Measurements from ENCODE around the gene ZG16. TPM values are rescaled to one million over a fixed set of nuclear protein-coding genes. Genes with fewer than 3 reads are reported as not detected.
"Not testable (repeated sequence)": the region's sequence is repeated elsewhere in the genome, so short reads cannot be mapped to it uniquely, and the experiment has no call there.

The ZG16 gene
- total and polyA plus RNA-seq, 4 donors, result 0.12 to 23.9 (median 4.3) TPM; not detected in 1

DNA sequence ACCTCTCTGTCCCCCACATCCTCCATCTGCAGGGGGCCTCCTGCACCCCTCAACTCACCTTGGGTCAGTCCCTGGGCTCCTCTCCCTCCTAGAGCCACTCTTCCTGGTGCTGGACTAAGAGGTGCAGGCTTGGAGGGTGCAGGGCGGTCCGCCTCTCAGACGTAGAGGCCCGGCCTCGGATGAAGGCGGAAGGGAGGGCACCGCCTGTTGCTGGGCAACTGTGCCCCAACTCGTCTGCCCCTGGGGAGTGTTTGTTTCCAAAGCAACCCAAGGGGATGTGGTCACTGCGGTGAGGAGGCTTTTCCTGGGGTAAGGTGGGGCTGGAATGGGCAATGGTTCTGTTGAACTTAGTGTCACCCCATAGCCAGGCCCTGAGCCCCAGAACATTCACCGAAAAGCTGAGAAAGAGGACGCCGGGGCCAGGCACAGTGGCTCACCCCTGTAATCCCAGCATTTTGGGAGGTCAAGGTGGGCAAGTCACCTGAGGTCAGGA is 32.2 kb upstream of the ZG16 start, which contains the start of gene C16orf54:
Gene C16orf54, minus strand, starts transcription at position 138 of the 493 bp plus-strand sequence. CDS start 1,039 bp downstream, outside the sequence.
- WGBS, 2 donors, result 84 to 86% methylated on average over 12 of the region's 12 CpGs
- peak; percentile 85 for ATAC-seq (ENCODE audit: low FRiP score)
- Histone ChIP-seq H3K36me3 (ENCODE audit: control insufficient read depth in 1 of 2, insufficient read depth in 2 of 2, low read length in 1 of 2) (no peaks in the 10 kb centered on the region), H3K4me3 (ENCODE audit: low read length in 2 of 2) (no peak within 1 kb of the TSS), H3K4me1 (ENCODE audit: control insufficient read depth in 1 of 2, insufficient read depth in 2 of 2, low read length in 2 of 2) (no peaks in the 10 kb centered on the region), H3K27ac (ENCODE audit: low read depth in 1 of 2, low read length in 2 of 2) (no peak within 1 kb of the TSS), H3K9me3 (ENCODE audit: control insufficient read depth, low read length) (peaks cover 1% of the 10 kb centered on the region), H3K27me3 (ENCODE audit: control insufficient read depth in 1 of 2, insufficient read depth in 2 of 2, low read length in 1 of 2) (no peaks in the 10 kb centered on the region)
- intact Hi-C loops (cut with DNase I), result loop anchor here in 1 of 2 donors (5.0 kb wide), 1 partner anchor 261 kb away; no protein-coding TSS in a partner anchor
- DNase-seq, result peak; percentile 86 to 89

DNA sequence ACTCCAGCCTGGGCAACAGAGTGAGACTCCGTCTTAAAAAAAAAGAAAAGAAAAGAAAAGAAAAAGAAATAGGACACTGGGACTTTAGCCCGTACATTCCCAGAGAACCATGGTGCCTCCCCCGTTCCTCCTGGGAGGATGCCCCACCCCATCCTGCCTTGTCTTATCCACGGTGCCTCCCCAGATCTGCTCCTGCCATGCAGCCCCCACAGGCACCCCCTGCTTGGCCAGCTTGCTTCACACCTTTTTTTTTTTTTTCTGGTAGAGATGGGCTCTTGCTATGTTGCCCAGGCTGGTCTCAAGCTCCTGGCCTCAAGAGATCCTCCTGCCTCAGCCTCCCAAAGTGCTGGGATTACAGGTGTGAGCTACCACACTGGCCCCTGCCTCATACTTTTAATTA is 31.5 kb upstream of the ZG16 start:
- not testable (repeated sequence) for H3K9me3 ChIP-seq (ENCODE audit: control insufficient read depth, low read length); H3K36me3 ChIP-seq (ENCODE audit: control insufficient read depth in 1 of 2, insufficient read depth in 2 of 2, low read length in 1 of 2); ATAC-seq (ENCODE audit: low FRiP score); H3K27me3 ChIP-seq (ENCODE audit: control insufficient read depth in 1 of 2, insufficient read depth in 2 of 2, low read length in 1 of 2); H3K4me3 ChIP-seq (ENCODE audit: low read length in 2 of 2); H3K27ac ChIP-seq (ENCODE audit: low read depth in 1 of 2, low read length in 2 of 2); H3K4me1 ChIP-seq (ENCODE audit: control insufficient read depth in 1 of 2, insufficient read depth in 2 of 2, low read length in 2 of 2)
- DNase-seq, result peak in 1 of 2 donors; percentile 39
- WGBS, 2 donors, result 68 to 76% methylated on average over 4 of the region's 4 CpGs
- intact Hi-C loops (cut with DNase I), result loop anchor here in 1 of 2 donors (5.0 kb wide), 1 partner anchor 261 kb away; no protein-coding TSS in a partner anchor

DNA sequence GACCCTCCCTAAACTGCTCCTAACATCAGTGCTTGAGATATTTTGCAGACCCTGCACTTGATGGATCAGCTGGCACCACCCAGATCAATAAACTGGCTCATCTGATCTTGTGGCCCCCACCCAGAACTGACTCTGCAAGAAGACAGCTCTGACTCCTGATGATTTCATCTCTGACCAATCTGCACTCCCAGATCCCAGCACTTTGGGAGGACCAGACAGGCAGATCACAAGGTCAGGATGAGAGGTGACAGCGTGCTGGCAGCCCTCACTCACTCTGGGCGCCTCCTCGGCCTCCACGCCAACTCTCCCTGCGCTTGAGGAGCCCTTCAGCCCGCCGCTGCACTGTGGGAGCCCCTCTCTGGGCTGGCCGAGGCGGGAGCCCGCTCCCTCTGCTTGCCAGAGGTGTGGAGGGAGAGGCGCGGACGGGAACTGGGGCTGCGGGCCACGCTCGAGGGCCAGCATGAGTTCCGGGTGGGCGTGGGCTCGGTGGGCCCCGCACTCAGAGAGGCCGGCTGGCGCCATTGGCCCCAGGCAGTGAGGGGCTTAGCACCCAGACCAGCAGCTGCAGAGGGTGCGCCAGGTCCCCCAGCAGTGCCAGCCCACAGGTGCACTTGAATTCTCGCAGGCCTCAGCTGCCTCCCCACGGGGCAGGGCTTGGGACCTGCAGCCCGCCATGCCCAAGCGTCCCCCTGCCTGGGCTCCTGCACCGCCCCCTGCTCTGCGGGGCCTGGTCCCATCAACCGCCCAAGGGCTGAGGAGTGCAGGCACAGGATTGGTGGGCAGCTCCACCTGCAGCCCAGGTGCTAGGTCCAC is 29.9 kb upstream of the ZG16 start:
- WGBS, 2 donors, result 94 to 95% methylated on average over 18 to 30 of the region's 30 CpGs

GRCh38 chr16:29748760-29749149 is 29.3 kb upstream of the ZG16 start:
- not testable (repeated sequence) for ATAC-seq (ENCODE audit: low FRiP score); H3K4me3 ChIP-seq (ENCODE audit: low read length in 2 of 2); H3K27ac ChIP-seq (ENCODE audit: low read depth in 1 of 2, low read length in 2 of 2); H3K36me3 ChIP-seq (ENCODE audit: control insufficient read depth in 1 of 2, insufficient read depth in 2 of 2, low read length in 1 of 2); H3K4me1 ChIP-seq (ENCODE audit: control insufficient read depth in 1 of 2, insufficient read depth in 2 of 2, low read length in 2 of 2); DNase-seq; H3K9me3 ChIP-seq (ENCODE audit: control insufficient read depth, low read length); H3K27me3 ChIP-seq (ENCODE audit: control insufficient read depth in 1 of 2, insufficient read depth in 2 of 2, low read length in 1 of 2)
- intact Hi-C loops (cut with DNase I), result loop anchor here in 1 of 2 donors (5.0 kb wide), 1 partner anchor 259 kb away; no protein-coding TSS in a partner anchor
- 77 to 83% methylated on average over 4 of the region's 4 CpGs for WGBS, 2 donors

More for the DNA sequence above, 29.9 kb upstream of the ZG16 start:
- no peak overlapping the region for H3K4me3 ChIP-seq (ENCODE audit: low read length in 2 of 2)
- no peak for ATAC-seq (ENCODE audit: low FRiP score)
- no peak overlapping the region for H3K27ac ChIP-seq (ENCODE audit: low read depth in 1 of 2, low read length in 2 of 2)
- intact Hi-C loops (cut with DNase I), result loop anchor here in 1 of 2 donors (5.0 kb wide), 1 partner anchor 259 kb away; no protein-coding TSS in a partner anchor
- no peaks in the 10 kb centered on the region for H3K9me3 ChIP-seq (ENCODE audit: control insufficient read depth, low read length)
- DNase-seq, result peak in 1 of 2 donors; percentile 32
- H3K36me3 ChIP-seq (ENCODE audit: control insufficient read depth in 1 of 2, insufficient read depth in 2 of 2, low read length in 1 of 2), result no peaks in the 10 kb centered on the region
- no peaks in the 10 kb centered on the region for H3K27me3 ChIP-seq (ENCODE audit: control insufficient read depth in 1 of 2, insufficient read depth in 2 of 2, low read length in 1 of 2)
- H3K4me1 ChIP-seq (ENCODE audit: control insufficient read depth in 1 of 2, insufficient read depth in 2 of 2, low read length in 2 of 2), result no peaks in the 10 kb centered on the region

GRCh38 chr16:29753516-29753915 is 24.5 kb upstream of the ZG16 start:
- WGBS, 2 donors, result 78 to 80% methylated on average over 1 of the region's 1 CpG
- H3K4me1 ChIP-seq (ENCODE audit: control insufficient read depth in 1 of 2, insufficient read depth in 2 of 2, low read length in 2 of 2), result no peaks in the 10 kb centered on the region
- DNase-seq (no peak), ATAC-seq (ENCODE audit: low FRiP score) (no peak)
- no peak overlapping the region for H3K4me3 ChIP-seq (ENCODE audit: low read length in 2 of 2)
- no peaks in the 10 kb centered on the region for H3K27me3 ChIP-seq (ENCODE audit: control insufficient read depth in 1 of 2, insufficient read depth in 2 of 2, low read length in 1 of 2)
- intact Hi-C loops (cut with DNase I), result no loop called here
- H3K27ac ChIP-seq (ENCODE audit: low read depth in 1 of 2, low read length in 2 of 2), result no peak overlapping the region
- H3K36me3 ChIP-seq (ENCODE audit: control insufficient read depth in 1 of 2, insufficient read depth in 2 of 2, low read length in 1 of 2), result no peaks in the 10 kb centered on the region
- H3K9me3 ChIP-seq (ENCODE audit: control insufficient read depth, low read length), result no peaks in the 10 kb centered on the region

- DNase-seq, result no peak
- Histone ChIP-seq H3K27ac (ENCODE audit: low read depth in 1 of 2, low read length in 2 of 2) (no peak overlapping the region), H3K4me3 (ENCODE audit: low read length in 2 of 2) (no peak overlapping the region), H3K9me3 (ENCODE audit: control insufficient read depth, low read length) (no peaks in the 10 kb centered on the region), H3K36me3 (ENCODE audit: control insufficient read depth in 1 of 2, insufficient read depth in 2 of 2, low read length in 1 of 2) (no peaks in the 10 kb centered on the region), H3K27me3 (ENCODE audit: control insufficient read depth in 1 of 2, insufficient read depth in 2 of 2, low read length in 1 of 2) (no peaks in the 10 kb centered on the region), H3K4me1 (ENCODE audit: control insufficient read depth in 1 of 2, insufficient read depth in 2 of 2, low read length in 2 of 2) (no peaks in the 10 kb centered on the region)
- ATAC-seq (ENCODE audit: low FRiP score), result no peak
- 77 to 85% methylated on average over 1 of the region's 1 CpG for WGBS, 2 donors
- intact Hi-C loops (cut with DNase I), result no loop called here
Observed at GRCh38 chr16:29756654-29757053, 21.4 kb upstream of the ZG16 start.

DNA sequence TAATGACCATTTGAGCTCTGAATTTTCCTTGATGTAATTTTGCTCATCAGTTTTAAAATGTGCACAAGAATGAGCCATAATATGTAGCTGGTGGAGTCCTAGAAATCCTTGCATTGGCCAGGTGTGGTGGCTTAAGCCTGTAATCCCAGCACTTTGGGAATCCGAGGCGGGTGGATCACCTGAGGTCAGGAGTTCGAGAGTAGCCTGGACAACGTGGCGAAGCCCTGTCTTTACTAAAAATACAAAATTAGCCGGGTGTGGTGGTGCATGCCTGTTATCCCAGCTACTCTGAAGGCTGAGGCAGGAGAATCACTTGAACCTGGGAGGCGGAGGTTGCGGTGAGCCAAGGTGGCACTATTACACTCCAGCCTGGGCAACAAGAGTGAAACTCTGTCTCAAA is 21.0 kb upstream of the ZG16 start:
- H3K36me3 ChIP-seq (ENCODE audit: control insufficient read depth in 1 of 2, insufficient read depth in 2 of 2, low read length in 1 of 2); H3K9me3 ChIP-seq (ENCODE audit: control insufficient read depth, low read length); DNase-seq; H3K4me1 ChIP-seq (ENCODE audit: control insufficient read depth in 1 of 2, insufficient read depth in 2 of 2, low read length in 2 of 2); H3K27ac ChIP-seq (ENCODE audit: low read depth in 1 of 2, low read length in 2 of 2); ATAC-seq (ENCODE audit: low FRiP score); H3K27me3 ChIP-seq (ENCODE audit: control insufficient read depth in 1 of 2, insufficient read depth in 2 of 2, low read length in 1 of 2); H3K4me3 ChIP-seq (ENCODE audit: low read length in 2 of 2); intact Hi-C loops (cut with DNase I): not testable (repeated sequence)
- 73 to 77% methylated on average over 8 of the region's 8 CpGs for WGBS, 2 donors

DNA sequence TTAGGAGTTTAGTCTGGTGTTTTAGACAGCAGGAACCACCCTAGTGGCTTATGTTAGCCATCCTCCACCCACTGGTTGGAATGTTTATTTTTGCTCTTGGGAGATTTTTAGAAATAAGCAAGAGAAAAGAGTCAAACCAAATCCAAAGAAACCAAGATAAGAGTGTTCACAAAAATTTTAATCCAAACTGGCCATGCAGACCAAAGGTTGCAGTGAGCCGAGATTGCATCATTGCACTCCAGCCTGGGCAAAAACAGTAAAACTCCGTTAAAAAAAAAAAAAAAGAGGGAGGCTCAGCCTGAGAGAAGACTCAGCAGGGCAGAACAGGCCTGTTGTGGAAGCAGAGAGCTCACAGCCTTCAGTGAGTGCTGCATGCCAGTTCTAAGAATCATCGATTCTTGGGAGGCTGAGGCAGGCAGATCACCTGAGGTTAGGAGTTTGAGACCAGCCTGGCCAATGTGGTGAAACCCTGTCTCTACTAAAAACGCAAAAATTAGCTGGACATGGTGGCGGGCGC is 20.0 kb upstream of the ZG16 start:
- intact Hi-C loops (cut with DNase I), result no loop called here
- DNase-seq, result peak in 1 of 2 donors; percentile 58
- Histone ChIP-seq H3K27me3 (ENCODE audit: control insufficient read depth in 1 of 2, insufficient read depth in 2 of 2, low read length in 1 of 2) (no peaks in the 10 kb centered on the region), H3K9me3 (ENCODE audit: control insufficient read depth, low read length) (no peaks in the 10 kb centered on the region), H3K4me3 (ENCODE audit: low read length in 2 of 2) (no peak overlapping the region), H3K36me3 (ENCODE audit: control insufficient read depth in 1 of 2, insufficient read depth in 2 of 2, low read length in 1 of 2) (no peaks in the 10 kb centered on the region), H3K27ac (ENCODE audit: low read depth in 1 of 2, low read length in 2 of 2) (no peak overlapping the region), H3K4me1 (ENCODE audit: control insufficient read depth in 1 of 2, insufficient read depth in 2 of 2, low read length in 2 of 2) (no peaks in the 10 kb centered on the region)
- ATAC-seq (ENCODE audit: low FRiP score), result peak; percentile 57
- 44 to 46% methylated on average over 6 of the region's 6 CpGs for WGBS, 2 donors
